Fibroblast of the conjunctiva (primary cell): ENCODE measurements around the gene DEFB124.

Source experiments
- DNase-seq: peaks from one replicate; pipeline ENCODE4 v3.0.0-alpha.2; 2010; ENCODE audit warnings: low read depth

The DEFB124 gene

GRCh38 chr20:31425797-31426196 is 49.1 kb downstream of the DEFB124 start:
- no peak for DNase-seq

DNA sequence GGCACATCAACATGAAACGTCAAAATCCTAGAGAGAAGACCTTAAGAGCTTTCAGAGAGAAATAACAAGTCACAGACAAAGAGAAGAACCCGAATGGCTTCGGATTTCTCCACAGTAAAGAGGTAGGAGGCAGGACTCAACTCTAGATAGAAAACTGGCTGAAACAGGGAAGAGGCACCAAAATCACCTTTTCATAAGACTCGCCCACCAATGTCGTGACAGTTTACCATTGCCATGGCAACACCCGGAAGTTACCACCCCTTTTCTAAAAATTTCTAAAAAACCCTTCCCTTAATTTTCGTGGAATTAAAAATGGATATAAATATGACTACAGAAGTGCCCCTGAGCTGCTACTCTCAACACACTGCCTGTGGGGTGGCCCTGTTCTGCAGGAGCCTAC is 56.6 kb downstream of the DEFB124 start:
- no peak for DNase-seq

DNA sequence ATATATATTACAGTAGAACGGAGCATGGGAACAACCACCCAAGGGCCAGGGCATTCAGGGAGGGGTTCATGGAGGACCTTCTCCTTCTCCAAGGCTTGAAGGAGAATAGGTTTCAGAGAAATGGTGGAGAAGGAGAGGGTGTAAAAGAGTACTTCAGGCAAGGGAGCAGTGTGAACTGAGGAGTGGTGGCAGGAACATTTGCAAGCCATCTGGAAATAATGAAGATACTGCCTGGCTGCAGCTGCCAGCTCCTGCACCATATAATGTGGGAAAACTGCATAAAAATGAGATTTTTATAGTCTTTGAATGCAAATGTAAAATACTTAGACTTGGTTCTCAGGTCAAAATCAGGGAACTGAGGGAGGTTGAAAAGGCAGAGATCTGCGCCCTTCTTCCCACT is 59.3 kb downstream of the DEFB124 start:
- no peak for DNase-seq
